Natural killer cell (primary cell): ENCODE measurements around the gene GPR37L1. TPM values are rescaled to one million over a fixed set of nuclear protein-coding genes. Genes with fewer than 3 reads are reported as not detected.

Experiments used
- ATAC-seq, 3 donors: fragments of 150-1000 bp in 2 of 3; fragments of 200-7000 bp in 1 of 3; cut with Tn5 transposase; 1 replicate in 1 of 3; 2 replicates in 2 of 3; pipeline ENCODE4 v1.10.0; 2021; ENCODE audit warnings: mild to moderate bottlenecking in 2 of 3, moderate library complexity in 2 of 3
- DNase-seq, 2 donors: peaks; one replicate each; pipeline versions ENCODE4 v3.0.0 to v3.0.0-alpha.2; 2013 to 2021; ENCODE audit warnings: mixed read lengths in 1 of 2
- H3K27ac ChIP-seq: one replicate; pipeline ENCODE4 v1.5.1; 2013; ENCODE audit warnings: mild to moderate bottlenecking, low read length
- H3K27me3 ChIP-seq: one replicate; pipeline ENCODE4 v1.6.1; 2013; ENCODE audit warnings: low read length; ENCODE audit not compliant: control insufficient read depth, insufficient read depth
- H3K36me3 ChIP-seq: one replicate; pipeline ENCODE4 v1.6.1; 2013; ENCODE audit warnings: low read length; ENCODE audit not compliant: control insufficient read depth, insufficient read depth
- H3K4me1 ChIP-seq: one replicate; pipeline ENCODE4 v1.6.1; 2013; ENCODE audit warnings: low read length; ENCODE audit not compliant: control insufficient read depth, insufficient read depth
- H3K4me3 ChIP-seq: one replicate; pipeline ENCODE4 v1.5.1; 2013; ENCODE audit warnings: low read length
- H3K9me3 ChIP-seq: one replicate; pipeline ENCODE4 v1.6.1; 2013; ENCODE audit warnings: low read length; ENCODE audit not compliant: control insufficient read depth, insufficient read depth
- H3K27ac Mint-ChIP-seq, 2 donors: one replicate each; pipeline ENCODE4 v1.8.0; 2022; ENCODE audit warnings: mild to moderate bottlenecking in 2 of 2, mixed read lengths in 2 of 2, moderate library complexity in 1 of 2
- H3K27me3 Mint-ChIP-seq, 2 donors: one replicate each; pipeline ENCODE4 v1.8.0; 2022; ENCODE audit warnings: low read depth in 2 of 2, mixed read lengths in 2 of 2
- H3K36me3 Mint-ChIP-seq: one replicate; pipeline ENCODE4 v1.8.0; 2022; ENCODE audit warnings: mixed read lengths
- H3K4me1 Mint-ChIP-seq, 2 donors: one replicate each; pipeline ENCODE4 v1.8.0; 2022; ENCODE audit warnings: mixed read lengths in 2 of 2
- H3K4me3 Mint-ChIP-seq: one replicate; pipeline ENCODE4 v1.8.0; 2022; ENCODE audit warnings: mild to moderate bottlenecking, moderate library complexity, mixed read lengths
- H3K9me3 Mint-ChIP-seq, 2 donors: one replicate each; pipeline ENCODE4 v1.8.0; 2022; ENCODE audit warnings: mixed read lengths in 2 of 2
- WGBS: methylation state at CpG from one replicate; pipeline ENCODE4 v1.1.7; 2013; ENCODE audit warnings: missing lambda C conversion rate; ENCODE audit not compliant: insufficient coverage; 5-methylcytosine and 5-hydroxymethylcytosine counted together
- intact Hi-C: fragments of 100-400 bp; cut with micrococcal nuclease; formaldehyde crosslinking; loops from one replicate; pipeline ENCODE4 v1.14.2; 2022
- total RNA-seq, 4 donors: library from RNA; stranded (reverse); fragments of 120-200 nt in 1 of 4; gene quantifications; one replicate each; pipeline versions ENCODE4 v1.2.3 to v1.2.4, GENCODE V29; 2013 to 2022
- TF ChIP-seq, protein P1 (sequence below): fragments of 200-600 bp; IDR thresholded peaks from one replicate; pipeline ENCODE4 v1.8.0; 2022; ENCODE audit warnings: antibody characterized with exemption

Gene GPR37L1
- total RNA-seq, 3 donors from 2014 or later (not counting 1 experiment from before 2014, with no cell fraction given) = not detected

DNA sequence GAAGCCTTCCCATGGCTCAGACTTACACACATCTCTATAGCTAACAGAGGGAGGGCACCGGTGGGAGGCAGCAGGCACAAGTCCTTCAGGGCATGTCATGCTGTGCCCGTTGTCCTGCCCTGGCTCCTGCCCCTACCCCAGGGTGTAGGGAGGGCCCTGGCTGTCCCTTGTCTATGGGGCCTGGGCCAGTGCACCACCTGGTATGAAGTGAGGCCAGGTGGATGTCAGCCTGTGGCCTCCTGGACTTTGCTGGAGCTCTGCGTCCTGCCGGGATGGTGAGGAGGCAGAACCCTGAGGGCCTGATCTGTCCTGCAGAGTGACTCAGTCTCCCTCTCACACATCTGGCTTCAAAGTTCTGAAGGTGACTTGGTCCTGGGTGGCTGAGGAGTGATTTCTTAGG lies 47.3 kb upstream of the GPR37L1 start:
- Histone ChIP-seq H3K4me3 (no peak overlapping the region), H3K9me3 (no peaks in the 10 kb centered on the region), H3K27ac (no peak overlapping the region), H3K36me3 (no peaks in the 10 kb centered on the region), H3K27me3 (no peaks in the 10 kb centered on the region), H3K4me1 (no peaks in the 10 kb centered on the region)
- Mint-ChIP-seq H3K9me3 (no peaks in the 10 kb centered on the region), H3K4me1 (no peaks in the 10 kb centered on the region), H3K27ac (no peak overlapping the region), H3K27me3 (peaks cover 0 to 2% of the 10 kb centered on the region in 2 donors), H3K36me3 (no peaks in the 10 kb centered on the region), H3K4me3 (no peak overlapping the region)
- DNase-seq = no peak
- intact Hi-C loops = no loop called here
- no peak for ATAC-seq
- TF ChIP-seq, protein P1, sequence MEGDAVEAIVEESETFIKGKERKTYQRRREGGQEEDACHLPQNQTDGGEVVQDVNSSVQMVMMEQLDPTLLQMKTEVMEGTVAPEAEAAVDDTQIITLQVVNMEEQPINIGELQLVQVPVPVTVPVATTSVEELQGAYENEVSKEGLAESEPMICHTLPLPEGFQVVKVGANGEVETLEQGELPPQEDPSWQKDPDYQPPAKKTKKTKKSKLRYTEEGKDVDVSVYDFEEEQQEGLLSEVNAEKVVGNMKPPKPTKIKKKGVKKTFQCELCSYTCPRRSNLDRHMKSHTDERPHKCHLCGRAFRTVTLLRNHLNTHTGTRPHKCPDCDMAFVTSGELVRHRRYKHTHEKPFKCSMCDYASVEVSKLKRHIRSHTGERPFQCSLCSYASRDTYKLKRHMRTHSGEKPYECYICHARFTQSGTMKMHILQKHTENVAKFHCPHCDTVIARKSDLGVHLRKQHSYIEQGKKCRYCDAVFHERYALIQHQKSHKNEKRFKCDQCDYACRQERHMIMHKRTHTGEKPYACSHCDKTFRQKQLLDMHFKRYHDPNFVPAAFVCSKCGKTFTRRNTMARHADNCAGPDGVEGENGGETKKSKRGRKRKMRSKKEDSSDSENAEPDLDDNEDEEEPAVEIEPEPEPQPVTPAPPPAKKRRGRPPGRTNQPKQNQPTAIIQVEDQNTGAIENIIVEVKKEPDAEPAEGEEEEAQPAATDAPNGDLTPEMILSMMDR = no peak
- WGBS = 93% methylated on average over 4 of the region's 4 CpGs

DNA sequence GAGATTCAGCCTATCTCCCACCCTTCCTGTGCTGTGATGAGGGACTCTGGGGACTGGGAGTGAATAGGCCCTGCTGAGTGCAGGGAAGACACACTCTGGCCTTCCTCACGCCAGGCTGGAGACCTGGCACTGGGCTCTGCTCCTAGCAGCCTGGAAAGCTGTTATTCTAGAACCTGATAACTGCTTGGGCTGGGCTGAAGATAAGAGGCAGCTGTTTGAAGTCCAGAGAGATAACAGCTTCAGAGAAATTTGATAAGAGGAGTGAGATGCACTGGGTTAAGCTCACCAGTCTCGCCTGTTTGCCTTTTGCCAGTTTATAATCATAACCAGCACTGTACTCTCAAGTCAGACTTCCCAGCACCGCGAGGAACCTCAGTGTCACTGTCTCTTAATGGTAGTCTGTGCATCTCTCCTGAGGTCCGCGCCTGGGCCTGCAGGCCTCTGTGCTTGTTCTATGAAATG lies 46.6 kb upstream of the GPR37L1 start:
- 96% methylated on average over 6 of the region's 6 CpGs for WGBS
- TF ChIP-seq, protein P1 = no peak
- H3K9me3 Mint-ChIP-seq = no peaks in the 10 kb centered on the region
- Histone ChIP-seq H3K27me3 (no peaks in the 10 kb centered on the region), H3K4me1 (no peaks in the 10 kb centered on the region), H3K9me3 (no peaks in the 10 kb centered on the region), H3K4me3 (no peak overlapping the region), H3K27ac (no peak overlapping the region), H3K36me3 (no peaks in the 10 kb centered on the region)
- no peak overlapping the region for H3K4me3 Mint-ChIP-seq
- no peak overlapping the region for H3K27ac Mint-ChIP-seq
- intact Hi-C loops = no loop called here
- DNase-seq (no peak), ATAC-seq (peak in 1 of 3 donors; percentile 51)
- no peaks in the 10 kb centered on the region for H3K4me1 Mint-ChIP-seq
- peaks cover 0 to 2% of the 10 kb centered on the region in 2 donors for H3K27me3 Mint-ChIP-seq
- H3K36me3 Mint-ChIP-seq = no peaks in the 10 kb centered on the region

DNA sequence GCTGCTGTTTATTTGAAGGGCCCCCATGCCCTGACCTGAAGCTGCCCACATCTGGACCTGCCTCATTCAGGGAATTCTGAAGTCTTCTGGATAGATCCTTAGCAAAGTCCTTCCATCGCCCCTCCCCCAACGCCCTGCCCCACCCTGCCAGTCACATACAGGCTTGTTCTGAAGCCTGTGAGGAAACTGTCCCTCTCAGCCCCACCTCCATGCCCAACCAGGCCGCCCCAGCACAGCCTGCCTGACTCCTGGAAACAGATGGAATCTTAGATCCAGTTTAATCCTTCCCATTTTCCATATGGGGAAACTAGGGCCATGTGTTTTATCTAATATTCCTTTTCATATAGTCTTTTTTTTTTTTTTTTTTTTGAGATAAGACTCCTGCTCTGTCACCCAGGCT lies 44.5 kb upstream of the GPR37L1 start:
- Mint-ChIP-seq H3K36me3 (no peaks in the 10 kb centered on the region), H3K4me1 (no peaks in the 10 kb centered on the region), H3K27ac (no peak overlapping the region), H3K27me3 (no peaks in the 10 kb centered on the region), H3K9me3 (no peaks in the 10 kb centered on the region), H3K4me3 (no peak overlapping the region)
- H3K27me3 ChIP-seq = no peaks in the 10 kb centered on the region
- no peak overlapping the region for H3K4me3 ChIP-seq
- H3K4me1 ChIP-seq = no peaks in the 10 kb centered on the region
- DNase-seq (no peak), ATAC-seq (no peak)
- 84% methylated on average over 3 of the region's 3 CpGs for WGBS
- no peak overlapping the region for H3K27ac ChIP-seq
- TF ChIP-seq, protein P1 = no peak
- intact Hi-C loops = no loop called here
- no peaks in the 10 kb centered on the region for H3K36me3 ChIP-seq
- no peaks in the 10 kb centered on the region for H3K9me3 ChIP-seq

DNA sequence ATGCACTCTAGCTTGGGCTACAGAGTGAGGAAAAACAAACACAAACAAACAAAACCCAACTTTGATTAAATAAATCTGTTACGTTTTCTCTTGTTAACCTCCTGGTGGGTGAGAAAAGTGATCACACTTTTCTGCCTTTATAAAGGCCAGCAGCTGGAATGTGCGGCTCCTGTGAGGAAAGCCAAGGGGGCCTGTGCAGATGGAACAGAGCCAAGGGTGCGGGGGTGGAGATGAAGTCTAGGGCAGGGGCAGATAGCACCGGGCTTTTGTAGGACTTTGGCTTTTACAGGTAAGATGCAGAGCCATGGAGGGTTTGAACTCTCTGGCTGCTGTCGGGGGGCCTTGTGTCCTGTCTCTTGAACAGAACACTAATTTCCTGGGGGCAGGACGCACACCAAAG lies 40.7 kb upstream of the GPR37L1 start:
- no peak overlapping the region for H3K27ac ChIP-seq
- intact Hi-C loops = no loop called here
- no peaks in the 10 kb centered on the region for H3K27me3 Mint-ChIP-seq

More for the DNA sequence above, 40.7 kb upstream of the GPR37L1 start:
- 87% methylated on average over 6 of the region's 6 CpGs for WGBS
- TF ChIP-seq, protein P1 = no peak
- no peaks in the 10 kb centered on the region for H3K9me3 Mint-ChIP-seq
- Histone ChIP-seq H3K4me1 (no peaks in the 10 kb centered on the region), H3K36me3 (no peaks in the 10 kb centered on the region), H3K9me3 (no peaks in the 10 kb centered on the region), H3K27me3 (no peaks in the 10 kb centered on the region), H3K4me3 (no peak overlapping the region)
- H3K4me3 Mint-ChIP-seq = no peak overlapping the region
- no peak overlapping the region for H3K27ac Mint-ChIP-seq
- ATAC-seq = no peak
- no peaks in the 10 kb centered on the region for H3K4me1 Mint-ChIP-seq
- no peaks in the 10 kb centered on the region for H3K36me3 Mint-ChIP-seq
- no peak for DNase-seq
